KMS-11 (cell line): ENCODE data around the gene SLC66A2.

Experiments
- H2AFZ ChIP-seq: fragments of 200-600 bp; sonication (generic); 2 replicates; pipeline ENCODE4 v1.6.1; 2016; ENCODE audit warnings: antibody characterized with exemption, mixed run types, low read depth
- H3K27ac ChIP-seq: fragments of 200-600 bp; sonication (generic); 2 replicates; pipeline ENCODE4 v1.6.1; 2016; ENCODE audit warnings: mild to moderate bottlenecking, mixed run types
- H3K27me3 ChIP-seq: fragments of 200-600 bp; sonication (generic); 2 replicates; pipeline ENCODE4 v1.6.1; 2017; ENCODE audit warnings: mild to moderate bottlenecking, low read depth, mixed run types, moderate library complexity; ENCODE audit not compliant: insufficient read depth
- H3K36me3 ChIP-seq: fragments of 200-600 bp; sonication (generic); 2 replicates; pipeline ENCODE4 v1.6.1; 2017; ENCODE audit warnings: mild to moderate bottlenecking, mixed run types; ENCODE audit not compliant: insufficient read depth
- H3K4me1 ChIP-seq: fragments of 200-600 bp; sonication (generic); 2 replicates; pipeline ENCODE4 v1.6.1; 2016; ENCODE audit warnings: mild to moderate bottlenecking, low read depth, mixed run types; ENCODE audit not compliant: poor library complexity, severe bottlenecking
- H3K4me2 ChIP-seq: fragments of 200-600 bp; sonication (generic); 2 replicates; pipeline ENCODE4 v1.7.0; 2016; ENCODE audit warnings: mild to moderate bottlenecking, mixed run types
- H3K4me3 ChIP-seq: fragments of 200-600 bp; sonication (generic); IDR thresholded peaks from 2 replicates; pipeline ENCODE4 v1.6.1; 2017; ENCODE audit warnings: low read depth, low read length, mixed read lengths; ENCODE audit not compliant: insufficient read depth
- H3K79me2 ChIP-seq: fragments of 200-600 bp; sonication (generic); 2 replicates; pipeline ENCODE4 v1.6.1; 2016; ENCODE audit warnings: low read depth, mixed run types; ENCODE audit not compliant: insufficient read depth
- H3K9ac ChIP-seq: fragments of 200-600 bp; sonication (generic); 2 replicates; pipeline ENCODE4 v1.6.1; 2016; ENCODE audit warnings: mild to moderate bottlenecking, mixed run types
- H4K20me1 ChIP-seq: fragments of 200-600 bp; sonication (generic); 2 replicates; pipeline ENCODE4 v1.6.1; 2016; ENCODE audit warnings: mild to moderate bottlenecking, mixed run types; ENCODE audit not compliant: insufficient read depth
- TF ChIP-seq, protein P1 (sequence below): fragments of 200-600 bp; sonication (generic); conservative IDR thresholded peaks from 2 replicates; pipeline ENCODE4 v1.6.1; 2017; ENCODE audit warnings: low read depth, mild to moderate bottlenecking, antibody characterized with exemption, low read length, moderate library complexity, mixed read lengths

SLC66A2 gene

GRCh38 chr18:79980585-79980984 lies 29.1 kb upstream of the SLC66A2 start:
- Histone ChIP-seq H2AFZ (no peak overlapping the region), H3K4me1 (peaks cover 9% of the 10 kb centered on the region), H3K36me3 (peaks cover 6% of the 10 kb centered on the region; the same call in 1 of the 2 replicates), H3K27me3 (no peaks in the 10 kb centered on the region), H3K4me2 (no peak overlapping the region), H3K4me3 (no peak overlapping the region), H3K27ac (no peak overlapping the region), H3K9ac (no peak overlapping the region), H4K20me1 (peaks cover 60% of the 10 kb centered on the region), H3K79me2 (peaks cover 100% of the 10 kb centered on the region)
- TF ChIP-seq, protein P1, sequence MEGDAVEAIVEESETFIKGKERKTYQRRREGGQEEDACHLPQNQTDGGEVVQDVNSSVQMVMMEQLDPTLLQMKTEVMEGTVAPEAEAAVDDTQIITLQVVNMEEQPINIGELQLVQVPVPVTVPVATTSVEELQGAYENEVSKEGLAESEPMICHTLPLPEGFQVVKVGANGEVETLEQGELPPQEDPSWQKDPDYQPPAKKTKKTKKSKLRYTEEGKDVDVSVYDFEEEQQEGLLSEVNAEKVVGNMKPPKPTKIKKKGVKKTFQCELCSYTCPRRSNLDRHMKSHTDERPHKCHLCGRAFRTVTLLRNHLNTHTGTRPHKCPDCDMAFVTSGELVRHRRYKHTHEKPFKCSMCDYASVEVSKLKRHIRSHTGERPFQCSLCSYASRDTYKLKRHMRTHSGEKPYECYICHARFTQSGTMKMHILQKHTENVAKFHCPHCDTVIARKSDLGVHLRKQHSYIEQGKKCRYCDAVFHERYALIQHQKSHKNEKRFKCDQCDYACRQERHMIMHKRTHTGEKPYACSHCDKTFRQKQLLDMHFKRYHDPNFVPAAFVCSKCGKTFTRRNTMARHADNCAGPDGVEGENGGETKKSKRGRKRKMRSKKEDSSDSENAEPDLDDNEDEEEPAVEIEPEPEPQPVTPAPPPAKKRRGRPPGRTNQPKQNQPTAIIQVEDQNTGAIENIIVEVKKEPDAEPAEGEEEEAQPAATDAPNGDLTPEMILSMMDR: no peak

DNA sequence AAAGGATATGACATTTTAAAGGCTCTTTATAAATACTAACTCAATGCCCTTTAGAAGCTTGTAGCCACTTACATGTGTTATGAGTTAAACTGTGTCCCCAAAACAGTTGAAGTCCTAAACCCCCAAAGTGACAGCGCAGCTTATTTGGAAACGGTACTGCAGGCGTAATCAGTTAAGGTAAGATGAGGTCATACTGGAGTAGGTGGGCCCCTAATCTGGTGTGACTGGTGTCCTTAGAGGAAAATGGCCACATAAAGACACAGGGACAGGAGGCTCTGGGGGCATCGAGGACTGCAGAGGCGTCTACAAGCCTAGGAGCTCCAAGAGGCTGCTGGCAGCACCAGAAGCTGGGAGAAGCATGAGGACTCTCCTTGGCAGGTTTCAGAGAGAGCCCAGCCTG lies 28.4 kb upstream of the SLC66A2 start:
- TF ChIP-seq, protein P1: no peak
- H3K4me2 ChIP-seq: no peak overlapping the region
- H3K79me2 ChIP-seq: peaks cover 100% of the 10 kb centered on the region
- H3K36me3 ChIP-seq: peaks cover 6% of the 10 kb centered on the region; the same call in 1 of the 2 replicates
- no peak overlapping the region for H3K9ac ChIP-seq
- no peak overlapping the region for H3K4me3 ChIP-seq
- peaks cover 5% of the 10 kb centered on the region for H3K4me1 ChIP-seq
- H4K20me1 ChIP-seq: peaks cover 60% of the 10 kb centered on the region
- no peaks in the 10 kb centered on the region for H3K27me3 ChIP-seq
- no peak overlapping the region for H2AFZ ChIP-seq
- H3K27ac ChIP-seq: no peak overlapping the region

- Histone ChIP-seq H3K4me2 (no peak overlapping the region), H4K20me1 (peaks cover 28% of the 10 kb centered on the region; the same call in 1 of the 2 replicates), H3K36me3 (peaks cover 15% of the 10 kb centered on the region; the same call in 1 of the 2 replicates)
Measured at GRCh38 chr18:79975985-79976680, 24.7 kb upstream of the SLC66A2 start.

DNA sequence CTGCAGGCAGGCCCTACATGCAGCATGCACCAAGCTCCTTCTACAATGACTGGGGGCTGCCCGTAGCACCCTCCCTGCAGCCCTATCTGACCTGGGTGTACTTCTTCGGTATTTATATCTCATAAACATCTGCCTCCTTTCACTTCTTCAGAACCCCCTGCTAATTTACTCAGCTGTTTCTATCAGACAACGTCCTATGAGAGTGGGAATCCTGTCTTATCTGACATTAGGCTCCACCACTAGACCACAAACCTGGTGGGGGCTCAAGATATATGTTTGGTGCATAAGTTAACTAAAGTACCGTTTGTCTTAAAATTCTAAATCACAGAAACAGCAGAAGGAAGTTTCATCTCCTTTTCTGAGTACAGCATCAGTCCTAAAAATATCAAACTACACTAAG lies 23.6 kb upstream of the SLC66A2 start:
- Histone ChIP-seq H3K4me1 (no peaks in the 10 kb centered on the region), H3K79me2 (peaks cover 74% of the 10 kb centered on the region), H3K4me3 (no peak overlapping the region), H2AFZ (no peak overlapping the region), H3K9ac (no peak overlapping the region), H3K27me3 (no peaks in the 10 kb centered on the region), H3K27ac (no peak overlapping the region), H3K36me3 (peaks cover 15% of the 10 kb centered on the region; the same call in 1 of the 2 replicates), H4K20me1 (peaks cover 17% of the 10 kb centered on the region; the same call in 1 of the 2 replicates), H3K4me2 (no peak overlapping the region)
- TF ChIP-seq, protein P1: no peak

More at GRCh38 chr18:79975985-79976680, 24.7 kb upstream of the SLC66A2 start:
- Histone ChIP-seq H2AFZ (no peak overlapping the region), H3K79me2 (peaks cover 85% of the 10 kb centered on the region), H3K4me3 (no peak overlapping the region), H3K9ac (no peak overlapping the region), H3K27ac (no peak overlapping the region), H3K27me3 (no peaks in the 10 kb centered on the region), H3K4me1 (no peaks in the 10 kb centered on the region)
- TF ChIP-seq, protein P1: no peak
